Small intestine (tissue), 7 donors: ENCODE measurements around the gene PHC1. TPM values are rescaled to one million over a fixed set of nuclear protein-coding genes. Genes with fewer than 3 reads are reported as not detected.
A peak's percentile ranks its signal among the peaks of the same experiment; 100 is the strongest.

ENCODE experiments used
- DNase-seq, 2 donors: peaks; one replicate each; pipeline versions ENCODE4 v3.0.0 to v3.0.0-alpha.2; 2013
- FAIRE-seq: peaks from 2 replicates; lab custom pipeline; 2012; peaks lifted over from hg19 to GRCh38; lab: Jason Lieb, UNC
- H3K27ac ChIP-seq, 3 donors: one replicate each; pipeline ENCODE4 v1.5.1; 2013; ENCODE audit warnings: low read length in 2 of 3, mild to moderate bottlenecking in 2 of 3, control low read depth in 1 of 3, inconsistent platforms in 1 of 3, low read depth in 1 of 3, moderate library complexity in 1 of 3
- H3K27me3 ChIP-seq, 3 donors: one replicate each; pipeline ENCODE4 v1.6.1; 2013; ENCODE audit warnings: low read length in 3 of 3, inconsistent platforms in 1 of 3; ENCODE audit not compliant: control insufficient read depth in 3 of 3, insufficient read depth in 3 of 3
- H3K36me3 ChIP-seq, 3 donors: one replicate each; pipeline ENCODE4 v1.6.1; 2013; ENCODE audit warnings: low read length in 3 of 3, inconsistent platforms in 1 of 3, low read depth in 1 of 3, mild to moderate bottlenecking in 1 of 3, moderate library complexity in 1 of 3; ENCODE audit not compliant: control insufficient read depth in 3 of 3, insufficient read depth in 2 of 3
- H3K4me1 ChIP-seq, 3 donors: one replicate each; pipeline ENCODE4 v1.6.1; 2013; ENCODE audit warnings: low read length in 2 of 3, inconsistent platforms in 1 of 3, low read depth in 1 of 3, mild to moderate bottlenecking in 1 of 3, moderate library complexity in 1 of 3; ENCODE audit not compliant: control insufficient read depth in 3 of 3, insufficient read depth in 2 of 3
- H3K4me3 ChIP-seq, 3 donors: one replicate each; pipeline ENCODE4 v1.5.1; 2013; ENCODE audit warnings: low read length in 3 of 3, control low read depth in 1 of 3, inconsistent platforms in 1 of 3, low read depth in 1 of 3, mild to moderate bottlenecking in 1 of 3, moderate library complexity in 1 of 3
- H3K9me3 ChIP-seq, 2 donors: one replicate each; pipeline ENCODE4 v1.6.1; 2013; ENCODE audit warnings: low read depth in 1 of 2, low read length in 1 of 2; ENCODE audit not compliant: control insufficient read depth in 2 of 2, insufficient read depth in 1 of 2
- WGBS, 3 donors: extraction: QIAGEN DNeasy Blood & Tissue Kit; methylation state at CpG; one replicate each; pipeline ENCODE4 v1.1.7; 2013; 5-methylcytosine and 5-hydroxymethylcytosine counted together
- polyA plus RNA-seq, 4 donors: library from polyadenylated mRNA; stranded (reverse) in 3 of 4; unstranded in 1 of 4; fragments of 200-250 nt in 3 of 4; fragments of 120-200 nt in 1 of 4; gene quantifications; one replicate each; pipeline versions ENCODE4 v1.2.1 to v1.2.3, GENCODE V29; 2013
- donor health status: healthy with polysubstance abuse.
- donor health status: control.
- donor health status: control.
- donor health status: Bipolar disorder and iron deficiency.
- donor health status: healthy.

The PHC1 gene
- polyA plus RNA-seq, 4 donors = 3.2 to 22.4 (median 7.1) TPM

DNA sequence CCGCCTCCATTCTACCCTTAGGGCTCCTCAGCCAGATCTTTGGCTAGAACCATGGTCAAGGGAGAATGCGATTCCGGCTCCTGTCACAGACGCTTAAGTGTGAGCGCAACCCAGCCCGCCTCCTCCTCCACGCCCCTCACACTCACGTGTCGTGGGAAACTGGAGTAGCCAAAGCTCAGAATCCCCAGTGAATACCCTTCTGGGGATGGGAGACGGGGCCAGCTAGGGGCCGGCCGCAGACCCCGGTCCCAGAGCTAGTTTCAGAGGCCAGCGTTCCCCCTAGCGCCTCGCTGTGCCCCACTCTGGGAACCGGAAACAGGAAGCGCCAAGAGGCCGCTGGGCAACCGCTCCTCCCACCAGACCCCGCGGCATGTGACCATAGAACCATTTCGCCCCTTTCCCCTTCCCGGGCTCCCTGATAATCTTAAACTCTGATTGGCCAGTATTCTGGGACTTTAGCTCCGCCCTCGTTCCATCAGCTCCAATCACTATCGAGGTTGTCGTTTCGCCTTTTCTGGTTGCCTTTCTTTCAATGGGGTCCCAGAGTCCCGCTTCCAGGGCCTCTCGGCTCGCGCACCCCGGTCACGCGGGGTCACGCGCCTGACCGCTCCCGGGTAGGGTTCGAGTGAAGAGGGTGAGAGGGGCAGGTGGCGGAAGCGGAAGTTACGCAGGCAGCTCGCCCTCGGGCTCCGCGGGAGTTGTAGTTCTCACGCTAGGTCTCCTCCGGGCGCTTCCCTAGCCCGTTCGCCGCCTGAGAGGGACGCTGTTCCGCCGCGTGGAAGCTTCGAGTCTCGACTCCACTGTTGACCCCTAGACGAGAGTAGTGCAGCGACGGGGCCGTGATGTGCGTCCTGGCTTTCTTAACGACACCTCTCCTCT, 35.3 kb downstream of the PHC1 start, which contains the start of gene M6PR:
Gene M6PR (minus strand): TSS at position 304 of the 879 bp plus-strand sequence. CDS start 3,241 bp downstream, outside the sequence.
- 0% methylated on average over 66 of the region's 66 CpGs for WGBS, 3 donors
- Histone ChIP-seq H3K9me3 (peaks cover 0 to 6% of the 10 kb centered on the region in 2 donors), H3K27me3 (no peaks in the 10 kb centered on the region), H3K4me1 (peaks cover 0 to 11% (median 2%) of the 10 kb centered on the region in 3 donors), H3K27ac (peak within 1 kb of the TSS; percentile 79 to 100 (median 100)), H3K4me3 (peak within 1 kb of the TSS; percentile 61 to 89 (median 81)), H3K36me3 (peaks cover 0 to 7% (median 4%) of the 10 kb centered on the region in 3 donors)
- FAIRE-seq = no peak
- peak; percentile 96 to 98 for DNase-seq

DNA sequence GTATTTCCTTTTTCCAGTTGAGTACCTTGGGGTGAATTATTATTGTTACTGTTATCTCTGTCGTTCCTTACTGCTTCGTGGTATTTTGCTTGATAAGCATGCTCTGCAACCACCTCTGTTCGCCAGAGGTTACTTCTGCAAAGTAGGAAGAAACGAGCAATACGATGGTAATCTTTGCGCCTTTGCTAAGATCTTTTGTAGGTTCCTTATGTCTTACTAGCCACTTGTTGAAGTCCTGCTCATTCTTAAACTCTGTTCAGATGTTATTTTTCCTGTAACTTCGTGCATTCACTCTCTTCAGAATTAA, 35.9 kb downstream of the PHC1 start:
- Histone ChIP-seq H3K4me1 (peaks cover 0 to 11% (median 2%) of the 10 kb centered on the region in 3 donors), H3K27ac (peak overlapping the region; percentile 79 to 100 (median 100)), H3K9me3 (peaks cover 0 to 8% of the 10 kb centered on the region in 2 donors), H3K27me3 (no peaks in the 10 kb centered on the region), H3K4me3 (peak overlapping the region; percentile 61 to 89 (median 81)), H3K36me3 (peaks cover 0 to 3% (median under 1%) of the 10 kb centered on the region in 3 donors)
- 0% methylated on average over 7 of the region's 7 CpGs for WGBS, 3 donors
- no peak for DNase-seq
- FAIRE-seq = no peak

DNA sequence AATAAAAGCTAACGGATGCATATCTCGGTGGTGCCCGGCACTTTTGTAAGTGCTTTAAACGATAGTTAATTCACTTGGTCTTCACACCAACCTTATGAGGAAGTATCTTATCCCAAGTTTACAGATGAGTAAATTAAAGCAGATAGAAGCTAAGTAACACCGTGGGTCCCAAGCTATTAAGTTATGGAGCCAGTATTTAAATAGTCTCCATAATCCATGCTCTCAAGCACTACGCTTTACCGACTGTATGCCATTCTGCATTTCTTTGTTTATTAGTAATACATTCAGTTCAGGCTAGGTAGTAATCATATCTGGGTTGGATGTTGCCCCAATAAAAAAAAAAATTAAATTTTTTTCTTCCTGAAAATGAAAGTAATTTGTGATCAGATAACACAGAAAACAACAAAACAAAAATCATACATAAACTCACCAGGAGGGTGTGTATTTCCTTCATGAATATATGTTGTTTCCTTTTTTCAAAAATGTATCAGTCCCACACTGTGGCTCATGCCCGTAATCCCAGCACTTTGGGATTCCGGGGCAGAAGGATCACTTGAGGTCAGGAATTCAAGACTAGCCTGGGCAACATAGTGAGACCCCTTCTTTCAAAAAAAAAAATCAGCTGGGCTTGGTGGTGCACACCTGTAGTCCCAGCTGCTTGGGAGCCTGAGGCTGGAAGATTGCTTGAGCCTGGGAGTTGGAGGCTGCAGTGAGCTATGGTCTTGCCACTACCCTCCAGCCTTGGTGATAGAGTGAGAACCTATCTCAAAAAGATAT, 36.6 kb downstream of the PHC1 start:
- no peaks in the 10 kb centered on the region for H3K36me3 ChIP-seq
- peaks cover 0 to 11% (median 2%) of the 10 kb centered on the region in 3 donors for H3K4me1 ChIP-seq
- peaks cover 0 to 14% of the 10 kb centered on the region in 2 donors for H3K9me3 ChIP-seq
- DNase-seq (peak in 1 of 2 donors; percentile 5), FAIRE-seq (no peak)
- 16 to 19% (median 17%) methylated on average over 9 of the region's 9 CpGs for WGBS, 3 donors
- peak overlapping the region in 1 of 3 donors; percentile 100 for H3K27ac ChIP-seq
- H3K4me3 ChIP-seq = peak overlapping the region; percentile 61 to 89 (median 81)
- H3K27me3 ChIP-seq = no peaks in the 10 kb centered on the region

DNA sequence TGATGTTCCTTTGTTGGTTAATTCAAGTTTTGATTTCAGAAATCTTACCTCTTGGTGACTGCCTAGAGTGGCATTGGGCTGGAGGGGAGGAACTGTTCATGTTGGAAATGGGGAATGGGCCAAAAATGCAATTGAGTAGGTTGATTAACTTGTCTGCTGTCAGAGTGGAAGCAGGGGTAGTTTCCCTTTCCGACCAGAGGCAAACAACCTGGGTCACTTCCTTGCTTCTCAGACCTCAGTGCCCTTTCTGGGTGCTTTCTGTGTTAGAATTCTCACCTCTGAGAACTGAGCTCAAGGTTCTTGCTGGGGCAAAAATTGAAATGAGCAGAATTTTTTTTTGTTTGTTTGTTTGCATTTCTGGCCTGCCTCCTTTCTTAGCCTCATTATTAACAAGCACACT, 37.4 kb downstream of the PHC1 start:
- Histone ChIP-seq H3K4me1 (peaks cover 0 to 11% (median 2%) of the 10 kb centered on the region in 3 donors), H3K4me3 (no peak overlapping the region), H3K27me3 (no peaks in the 10 kb centered on the region), H3K9me3 (peaks cover 0 to 17% of the 10 kb centered on the region in 2 donors), H3K27ac (peak overlapping the region in 1 of 3 donors; percentile 80), H3K36me3 (no peaks in the 10 kb centered on the region)
- WGBS, 3 donors = 71 to 84% (median 73%) methylated on average over 1 of the region's 1 CpG
- peak in 1 of 2 donors; percentile 40 for DNase-seq
- no peak for FAIRE-seq

DNA sequence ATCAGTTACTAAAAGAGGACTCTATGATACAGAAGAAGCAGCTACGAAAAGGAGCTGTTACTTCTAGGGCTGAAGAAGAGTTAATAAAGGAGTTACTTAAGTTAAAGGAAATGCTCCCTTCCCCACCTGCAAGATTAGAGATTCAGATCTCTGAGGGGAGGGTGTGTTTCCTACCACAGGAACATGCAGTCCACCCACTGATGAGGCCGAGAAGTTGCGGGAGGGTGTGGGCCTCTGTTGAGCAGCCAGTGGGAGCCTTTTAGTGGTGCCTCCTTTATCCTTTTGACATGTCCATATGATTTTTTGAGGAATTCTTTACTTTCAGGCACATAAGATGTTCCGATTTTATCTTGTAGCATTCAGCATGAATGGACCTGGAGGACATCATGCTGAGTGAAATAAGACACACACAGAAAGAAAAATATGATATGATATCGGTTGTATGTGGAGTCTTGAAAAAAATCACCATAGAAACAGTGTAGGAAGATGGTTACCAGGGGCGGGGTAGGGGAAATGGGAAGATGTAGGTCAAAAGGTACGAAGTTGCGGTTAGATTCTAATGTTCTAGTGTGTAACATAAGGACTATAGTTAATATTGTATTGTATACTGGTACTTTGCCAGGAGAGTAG, 39.6 kb downstream of the PHC1 start:
- peaks cover 0 to 17% of the 10 kb centered on the region in 2 donors for H3K9me3 ChIP-seq
- 81 to 90% (median 85%) methylated on average over 8 of the region's 8 CpGs for WGBS, 3 donors
- H3K27me3 ChIP-seq = no peaks in the 10 kb centered on the region
- no peak overlapping the region for H3K4me3 ChIP-seq
- DNase-seq (peak in 1 of 2 donors; percentile 58), FAIRE-seq (no peak)
- H3K36me3 ChIP-seq = no peaks in the 10 kb centered on the region
- H3K4me1 ChIP-seq = no peaks in the 10 kb centered on the region
- no peak overlapping the region for H3K27ac ChIP-seq

DNA sequence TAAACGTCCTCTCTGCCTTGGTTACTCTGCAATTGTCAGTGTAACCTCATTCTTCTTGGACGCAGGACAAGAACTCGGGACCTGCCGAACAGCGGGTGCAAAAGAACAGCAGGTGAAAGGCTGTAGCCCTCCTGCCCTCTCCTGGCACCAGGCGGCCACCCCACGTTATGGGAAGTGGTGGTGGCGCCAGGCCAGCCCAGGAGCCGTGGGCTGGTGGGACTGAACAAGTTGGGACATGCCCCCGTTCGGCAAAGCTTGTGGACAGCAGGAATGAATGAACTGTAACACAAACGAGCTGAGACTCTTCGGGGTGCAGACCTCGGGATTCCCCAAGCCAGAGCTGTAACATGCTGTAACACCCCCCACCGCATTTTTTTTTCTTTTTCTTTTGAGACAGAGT, 41.8 kb downstream of the PHC1 start:
- no peak for FAIRE-seq
- 92 to 95% (median 94%) methylated on average over 15 of the region's 15 CpGs for WGBS, 3 donors

DNA sequence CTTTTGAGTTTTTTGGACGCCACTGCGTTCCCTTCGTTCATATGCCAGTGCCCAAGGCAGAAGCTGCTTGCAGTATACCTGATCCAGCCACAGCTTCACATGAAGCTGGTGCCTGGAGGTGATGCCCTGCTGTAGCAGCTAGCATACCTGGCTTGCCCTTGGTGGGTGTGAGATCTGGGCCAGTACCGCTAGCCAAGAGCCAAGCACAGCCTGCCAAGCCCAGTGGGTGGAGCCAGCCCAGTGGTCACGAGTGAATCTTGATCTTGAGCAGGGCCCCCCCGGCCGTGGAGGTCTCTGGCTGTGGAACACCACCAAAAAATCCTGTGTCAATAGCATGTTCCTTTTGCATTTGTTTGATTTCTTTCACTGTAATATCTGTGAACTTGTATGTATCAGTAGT, 42.5 kb downstream of the PHC1 start:
- FAIRE-seq (no peak), DNase-seq (no peak)
- H3K27me3 ChIP-seq = no peaks in the 10 kb centered on the region
- WGBS, 3 donors = 86 to 90% (median 89%) methylated on average over 7 of the region's 7 CpGs
- H3K36me3 ChIP-seq = no peaks in the 10 kb centered on the region
- H3K4me1 ChIP-seq = no peaks in the 10 kb centered on the region
- no peak overlapping the region for H3K27ac ChIP-seq
- H3K9me3 ChIP-seq = peaks cover 0 to 18% of the 10 kb centered on the region in 2 donors
- no peak overlapping the region for H3K4me3 ChIP-seq

More for the DNA sequence above, 41.8 kb downstream of the PHC1 start:
- Histone ChIP-seq H3K27me3 (no peaks in the 10 kb centered on the region), H3K36me3 (no peaks in the 10 kb centered on the region), H3K4me1 (no peaks in the 10 kb centered on the region), H3K9me3 (peaks cover 0 to 17% of the 10 kb centered on the region in 2 donors), H3K4me3 (no peak overlapping the region), H3K27ac (peak overlapping the region in 1 of 3 donors; percentile 34)
- no peak for DNase-seq

DNA sequence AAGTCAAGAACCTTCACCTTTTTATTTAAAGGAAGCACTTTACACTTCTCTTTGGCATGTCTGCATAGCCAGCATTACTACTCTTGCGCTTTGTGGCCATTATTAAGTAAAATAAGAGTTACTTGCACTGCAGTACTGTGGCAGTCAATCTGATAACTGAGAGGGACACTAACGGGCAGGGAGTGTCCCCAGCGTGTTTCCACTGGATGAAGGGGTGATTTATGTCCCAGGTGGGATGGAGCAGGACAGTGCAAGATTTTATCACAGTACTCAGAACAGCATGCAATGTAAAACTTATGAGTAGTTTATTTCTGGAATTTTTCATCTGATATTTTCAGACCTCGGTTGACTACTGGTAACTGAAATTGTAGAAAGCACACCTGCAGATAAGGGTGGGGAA, 43.3 kb downstream of the PHC1 start:
- FAIRE-seq = no peak
- Histone ChIP-seq H3K9me3 (peaks cover 0 to 19% of the 10 kb centered on the region in 2 donors), H3K36me3 (no peaks in the 10 kb centered on the region), H3K27ac (no peak overlapping the region), H3K27me3 (no peaks in the 10 kb centered on the region), H3K4me3 (no peak overlapping the region), H3K4me1 (no peaks in the 10 kb centered on the region)
- DNase-seq = no peak
- 66 to 85% (median 70%) methylated on average over 4 of the region's 4 CpGs for WGBS, 3 donors
